ENCODE measurements around the gene NEUROD1.

NEUROD1 gene

GRCh38 chr2:181680937-181681811, 857 bp upstream of the NEUROD1 start:
- Histone ChIP-seq H3K4me1 (ENCODE audit: control insufficient read depth in 1 of 2, insufficient read depth in 2 of 2, low read length in 2 of 2) (peaks cover 7 to 14% of the 10 kb centered on the region in 2 donors), H3K27ac (ENCODE audit: low read depth, low read length) (no peak overlapping the region), H3K9me3 (ENCODE audit: control insufficient read depth in 1 of 2, low read length in 2 of 2) (peaks cover 0 to 4% of the 10 kb centered on the region in 2 donors), H3K9ac (ENCODE audit: low read depth in 1 of 2, low read length in 2 of 2) (no peak overlapping the region), H3K36me3 (ENCODE audit: control insufficient read depth in 1 of 2, insufficient read depth in 2 of 2, low read length in 2 of 2) (no peaks in the 10 kb centered on the region), H3K27me3 (ENCODE audit: control insufficient read depth in 1 of 2, insufficient read depth in 2 of 2, low read length in 2 of 2) (peaks cover 77 to 86% of the 10 kb centered on the region in 2 donors), H3K4me3 (ENCODE audit: low read depth in 1 of 2, low read length in 2 of 2) (peak overlapping the region; percentile 37 to 38)

GRCh38 chr2:181679544-181679979, 755 bp downstream of the NEUROD1 start:
- Histone ChIP-seq H3K9ac (ENCODE audit: low read depth in 1 of 2, low read length in 2 of 2) (no peak overlapping the region), H3K27ac (ENCODE audit: low read depth, low read length) (no peak overlapping the region), H3K27me3 (ENCODE audit: control insufficient read depth in 1 of 2, insufficient read depth in 2 of 2, low read length in 2 of 2) (peaks cover 68 to 75% of the 10 kb centered on the region in 2 donors), H3K4me3 (ENCODE audit: low read depth in 1 of 2, low read length in 2 of 2) (no peak overlapping the region), H3K4me1 (ENCODE audit: control insufficient read depth in 1 of 2, insufficient read depth in 2 of 2, low read length in 2 of 2) (peaks cover under 1 to 14% of the 10 kb centered on the region in 2 donors), H3K9me3 (ENCODE audit: control insufficient read depth in 1 of 2, low read length in 2 of 2) (peaks cover 0 to 4% of the 10 kb centered on the region in 2 donors), H3K36me3 (ENCODE audit: control insufficient read depth in 1 of 2, insufficient read depth in 2 of 2, low read length in 2 of 2) (no peaks in the 10 kb centered on the region)

DNA sequence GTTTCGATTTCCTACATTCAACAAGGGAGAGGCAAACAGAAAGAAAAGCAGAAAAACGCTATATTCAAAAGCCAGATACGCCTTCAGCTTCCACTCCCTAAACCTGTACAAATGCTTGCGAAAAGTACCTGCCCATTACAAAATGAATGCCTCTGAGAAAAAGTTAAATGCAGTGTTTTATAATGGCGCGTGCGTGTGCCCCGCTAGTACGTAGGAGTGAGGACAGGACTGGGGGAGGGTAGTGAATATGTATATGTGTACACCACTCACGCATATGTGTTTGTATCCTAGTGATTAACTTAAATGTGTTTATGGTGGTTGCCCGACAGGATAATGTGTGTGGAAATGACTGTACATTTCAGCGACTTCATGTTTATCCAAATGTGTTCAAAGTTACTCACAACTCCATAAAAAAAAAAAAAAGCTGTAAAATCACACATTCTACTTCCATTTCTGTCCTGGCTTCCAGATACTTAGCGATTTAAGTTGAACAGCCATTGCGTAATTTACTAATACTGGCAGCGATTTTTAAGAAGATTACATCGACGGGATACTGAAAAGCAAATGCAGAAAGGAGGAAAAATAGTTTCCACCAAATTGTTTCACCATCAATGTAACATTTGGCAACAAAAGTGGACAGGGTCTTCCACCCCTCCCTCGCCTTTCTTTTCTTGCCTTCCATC, 1.3 kb downstream of the NEUROD1 start:
- Histone ChIP-seq H3K27ac (ENCODE audit: low read depth, low read length) (no peak overlapping the region), H3K27me3 (ENCODE audit: control insufficient read depth in 1 of 2, insufficient read depth in 2 of 2, low read length in 2 of 2) (peaks cover 62 to 69% of the 10 kb centered on the region in 2 donors), H3K9ac (ENCODE audit: low read depth in 1 of 2, low read length in 2 of 2) (no peak overlapping the region), H3K4me1 (ENCODE audit: control insufficient read depth in 1 of 2, insufficient read depth in 2 of 2, low read length in 2 of 2) (peaks cover 0 to 14% of the 10 kb centered on the region in 2 donors), H3K36me3 (ENCODE audit: control insufficient read depth in 1 of 2, insufficient read depth in 2 of 2, low read length in 2 of 2) (no peaks in the 10 kb centered on the region), H3K4me3 (ENCODE audit: low read depth in 1 of 2, low read length in 2 of 2) (no peak overlapping the region), H3K9me3 (ENCODE audit: control insufficient read depth in 1 of 2, low read length in 2 of 2) (peaks cover 0 to 4% of the 10 kb centered on the region in 2 donors)

DNA sequence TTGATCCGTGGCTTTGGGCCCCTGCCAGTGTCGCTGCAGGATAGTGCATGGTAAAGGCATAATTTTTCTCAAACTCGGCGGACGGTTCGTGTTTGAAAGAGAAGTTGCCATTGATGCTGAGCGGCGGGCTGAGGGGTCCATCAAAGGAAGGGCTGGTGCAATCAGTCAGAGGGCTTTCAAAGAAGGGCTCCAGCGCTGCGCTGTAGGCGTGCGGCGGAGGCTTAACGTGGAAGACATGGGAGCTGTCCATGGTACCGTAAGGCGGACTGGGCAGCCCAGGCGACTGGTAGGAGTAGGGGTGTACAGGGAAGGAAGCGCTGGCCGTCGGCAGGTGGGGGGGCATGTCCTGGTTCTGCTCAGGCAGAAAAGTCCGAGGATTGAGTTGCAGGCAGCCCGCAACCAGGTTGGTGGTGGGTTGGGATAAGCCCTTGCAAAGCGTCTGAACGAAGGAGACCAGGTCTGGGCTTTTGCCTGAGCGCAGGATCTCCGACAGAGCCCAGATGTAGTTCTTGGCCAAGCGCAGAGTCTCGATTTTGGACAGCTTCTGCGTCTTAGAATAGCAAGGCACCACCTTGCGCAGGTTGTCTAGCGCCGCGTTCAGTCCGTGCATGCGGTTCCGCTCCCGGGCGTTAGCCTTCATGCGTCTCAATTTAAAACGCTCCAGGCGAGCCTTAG, 2.3 kb downstream of the NEUROD1 start:
- peaks cover 0 to 4% of the 10 kb centered on the region in 2 donors for H3K9me3 ChIP-seq (ENCODE audit: control insufficient read depth in 1 of 2, low read length in 2 of 2)
- H3K9ac ChIP-seq (ENCODE audit: low read depth in 1 of 2, low read length in 2 of 2): no peak overlapping the region
- no peak overlapping the region for H3K4me3 ChIP-seq (ENCODE audit: low read depth in 1 of 2, low read length in 2 of 2)
- H3K36me3 ChIP-seq (ENCODE audit: control insufficient read depth in 1 of 2, insufficient read depth in 2 of 2, low read length in 2 of 2): no peaks in the 10 kb centered on the region
- H3K27me3 ChIP-seq (ENCODE audit: control insufficient read depth in 1 of 2, insufficient read depth in 2 of 2, low read length in 2 of 2): peaks cover 55 to 64% of the 10 kb centered on the region in 2 donors
- peaks cover 0 to 10% of the 10 kb centered on the region in 2 donors for H3K4me1 ChIP-seq (ENCODE audit: control insufficient read depth in 1 of 2, insufficient read depth in 2 of 2, low read length in 2 of 2)
- H3K27ac ChIP-seq (ENCODE audit: low read depth, low read length): no peak overlapping the region

GRCh38 chr2:181675254-181675653, 5.1 kb downstream of the NEUROD1 start:
- Histone ChIP-seq H3K27ac (ENCODE audit: low read depth, low read length) (no peak overlapping the region), H3K36me3 (ENCODE audit: control insufficient read depth in 1 of 2, insufficient read depth in 2 of 2, low read length in 2 of 2) (no peaks in the 10 kb centered on the region), H3K27me3 (ENCODE audit: control insufficient read depth in 1 of 2, insufficient read depth in 2 of 2, low read length in 2 of 2) (peaks cover 27 to 38% of the 10 kb centered on the region in 2 donors), H3K9ac (ENCODE audit: low read depth in 1 of 2, low read length in 2 of 2) (no peak overlapping the region), H3K4me1 (ENCODE audit: control insufficient read depth in 1 of 2, insufficient read depth in 2 of 2, low read length in 2 of 2) (no peaks in the 10 kb centered on the region), H3K4me3 (ENCODE audit: low read depth in 1 of 2, low read length in 2 of 2) (no peak overlapping the region), H3K9me3 (ENCODE audit: control insufficient read depth in 1 of 2, low read length in 2 of 2) (peaks cover 0 to 4% of the 10 kb centered on the region in 2 donors)

GRCh38 chr2:181674461-181674860, 5.9 kb downstream of the NEUROD1 start:
- Histone ChIP-seq H3K9ac (ENCODE audit: low read depth in 1 of 2, low read length in 2 of 2) (no peak overlapping the region), H3K27ac (ENCODE audit: low read depth, low read length) (no peak overlapping the region), H3K36me3 (ENCODE audit: control insufficient read depth in 1 of 2, insufficient read depth in 2 of 2, low read length in 2 of 2) (no peaks in the 10 kb centered on the region), H3K4me3 (ENCODE audit: low read depth in 1 of 2, low read length in 2 of 2) (no peak overlapping the region), H3K27me3 (ENCODE audit: control insufficient read depth in 1 of 2, insufficient read depth in 2 of 2, low read length in 2 of 2) (peaks cover 20 to 30% of the 10 kb centered on the region in 2 donors), H3K4me1 (ENCODE audit: control insufficient read depth in 1 of 2, insufficient read depth in 2 of 2, low read length in 2 of 2) (no peaks in the 10 kb centered on the region), H3K9me3 (ENCODE audit: control insufficient read depth in 1 of 2, low read length in 2 of 2) (peaks cover 0 to 4% of the 10 kb centered on the region in 2 donors)

GRCh38 chr2:181673173-181673572, 7.1 kb downstream of the NEUROD1 start:
- Histone ChIP-seq H3K27me3 (ENCODE audit: control insufficient read depth in 1 of 2, insufficient read depth in 2 of 2, low read length in 2 of 2) (peaks cover 8 to 22% of the 10 kb centered on the region in 2 donors), H3K27ac (ENCODE audit: low read depth, low read length) (no peak overlapping the region), H3K4me3 (ENCODE audit: low read depth in 1 of 2, low read length in 2 of 2) (no peak overlapping the region), H3K4me1 (ENCODE audit: control insufficient read depth in 1 of 2, insufficient read depth in 2 of 2, low read length in 2 of 2) (no peaks in the 10 kb centered on the region), H3K36me3 (ENCODE audit: control insufficient read depth in 1 of 2, insufficient read depth in 2 of 2, low read length in 2 of 2) (no peaks in the 10 kb centered on the region), H3K9me3 (ENCODE audit: control insufficient read depth in 1 of 2, low read length in 2 of 2) (no peaks in the 10 kb centered on the region), H3K9ac (ENCODE audit: low read depth in 1 of 2, low read length in 2 of 2) (no peak overlapping the region)

- no peaks in the 10 kb centered on the region for H3K4me1 ChIP-seq (ENCODE audit: control insufficient read depth in 1 of 2, insufficient read depth in 2 of 2, low read length in 2 of 2)
- no peak overlapping the region for H3K4me3 ChIP-seq (ENCODE audit: low read depth in 1 of 2, low read length in 2 of 2)
- H3K9ac ChIP-seq (ENCODE audit: low read depth in 1 of 2, low read length in 2 of 2): no peak overlapping the region
- peaks cover under 1 to 15% of the 10 kb centered on the region in 2 donors for H3K27me3 ChIP-seq (ENCODE audit: control insufficient read depth in 1 of 2, insufficient read depth in 2 of 2, low read length in 2 of 2)
- no peaks in the 10 kb centered on the region for H3K36me3 ChIP-seq (ENCODE audit: control insufficient read depth in 1 of 2, insufficient read depth in 2 of 2, low read length in 2 of 2)
- no peak overlapping the region for H3K27ac ChIP-seq (ENCODE audit: low read depth, low read length)
- no peaks in the 10 kb centered on the region for H3K9me3 ChIP-seq (ENCODE audit: control insufficient read depth in 1 of 2, low read length in 2 of 2)
Measured at GRCh38 chr2:181672255-181673008, 7.9 kb downstream of the NEUROD1 start.

- Histone ChIP-seq H3K4me3 (ENCODE audit: low read depth in 1 of 2, low read length in 2 of 2) (no peak overlapping the region), H3K27ac (ENCODE audit: low read depth, low read length) (no peak overlapping the region), H3K4me1 (ENCODE audit: control insufficient read depth in 1 of 2, insufficient read depth in 2 of 2, low read length in 2 of 2) (no peaks in the 10 kb centered on the region), H3K27me3 (ENCODE audit: control insufficient read depth in 1 of 2, insufficient read depth in 2 of 2, low read length in 2 of 2) (peaks cover 0 to 9% of the 10 kb centered on the region in 2 donors), H3K9me3 (ENCODE audit: control insufficient read depth in 1 of 2, low read length in 2 of 2) (peaks cover 0 to 12% of the 10 kb centered on the region in 2 donors), H3K36me3 (ENCODE audit: control insufficient read depth in 1 of 2, insufficient read depth in 2 of 2, low read length in 2 of 2) (no peaks in the 10 kb centered on the region), H3K9ac (ENCODE audit: low read depth in 1 of 2, low read length in 2 of 2) (no peak overlapping the region)
Measured at GRCh38 chr2:181670632-181671031, 9.7 kb downstream of the NEUROD1 start.
